ENCODE results near the gene AGTR1. TPM values are rescaled to one million over a fixed set of nuclear protein-coding genes. Genes with fewer than 3 reads are reported as not detected.
"Not testable (repeated sequence)": the region's sequence is repeated elsewhere in the genome, so short reads cannot be mapped to it uniquely, and the experiment has no call there.

The AGTR1 gene
- total RNA-seq, 6 experiments from 2014 or later = 0.10 to 0.14 (median 0.12) TPM; not detected in 3

GRCh38 chr3:148772835-148773234, 75.1 kb downstream of the AGTR1 start:
- no peaks in the 10 kb centered on the region for H3K9me3 Mint-ChIP-seq
- no peak for DNase-seq
- H3K27me3 Mint-ChIP-seq (ENCODE audit: insufficient read depth) = peaks cover 3% of the 10 kb centered on the region
- no peaks in the 10 kb centered on the region for H3K36me3 Mint-ChIP-seq (ENCODE audit: low read depth)
- no peak overlapping the region for H3K4me3 Mint-ChIP-seq
- H3K27ac Mint-ChIP-seq = no peak overlapping the region
- H3K4me1 Mint-ChIP-seq (ENCODE audit: low read depth) = no peaks in the 10 kb centered on the region
- TF ChIP-seq CTCF (IDR thresholded peaks at IDR 0.05) = no peak

GRCh38 chr3:148773805-148774204, 76.1 kb downstream of the AGTR1 start:
- H3K27me3 Mint-ChIP-seq (ENCODE audit: insufficient read depth) = peaks cover 3% of the 10 kb centered on the region; the same call in 1 of the 2 replicates
- no peak overlapping the region for H3K27ac Mint-ChIP-seq
- H3K9me3 Mint-ChIP-seq = no peaks in the 10 kb centered on the region
- H3K4me3 Mint-ChIP-seq = no peak overlapping the region
- H3K4me1 Mint-ChIP-seq (ENCODE audit: low read depth) = no peaks in the 10 kb centered on the region
- DNase-seq = no peak
- TF ChIP-seq CTCF (IDR thresholded peaks at IDR 0.05) = no peak
- no peaks in the 10 kb centered on the region for H3K36me3 Mint-ChIP-seq (ENCODE audit: low read depth)

- Mint-ChIP-seq H3K4me3 (no peak overlapping the region), H3K27me3 (ENCODE audit: insufficient read depth) (peaks cover 3% of the 10 kb centered on the region; the same call in 1 of the 2 replicates), H3K36me3 (ENCODE audit: low read depth) (no peaks in the 10 kb centered on the region), H3K27ac (no peak overlapping the region), H3K4me1 (ENCODE audit: low read depth) (no peaks in the 10 kb centered on the region), H3K9me3 (no peaks in the 10 kb centered on the region)
- DNase-seq = no peak
- no peak for TF ChIP-seq CTCF (IDR thresholded peaks at IDR 0.05)
Observed at GRCh38 chr3:148778926-148779325, 81.2 kb downstream of the AGTR1 start.

- not testable (repeated sequence) for H3K4me1 Mint-ChIP-seq (ENCODE audit: low read depth); H3K27me3 Mint-ChIP-seq (ENCODE audit: insufficient read depth); H3K36me3 Mint-ChIP-seq (ENCODE audit: low read depth); H3K27ac Mint-ChIP-seq; DNase-seq; H3K4me3 Mint-ChIP-seq; H3K9me3 Mint-ChIP-seq
Observed at GRCh38 chr3:148785026-148785425, 87.3 kb downstream of the AGTR1 start.

- not testable (repeated sequence) for H3K27me3 Mint-ChIP-seq (ENCODE audit: insufficient read depth); H3K36me3 Mint-ChIP-seq (ENCODE audit: low read depth); H3K9me3 Mint-ChIP-seq
Observed at GRCh38 chr3:148786159-148786558, 88.5 kb downstream of the AGTR1 start.

GRCh38 chr3:148789146-148789545, 91.4 kb downstream of the AGTR1 start:
- peaks cover 15% of the 10 kb centered on the region for H3K27me3 Mint-ChIP-seq (ENCODE audit: insufficient read depth)
- H3K4me1 Mint-ChIP-seq (ENCODE audit: low read depth) = no peaks in the 10 kb centered on the region
- H3K36me3 Mint-ChIP-seq (ENCODE audit: low read depth) = no peaks in the 10 kb centered on the region
- H3K9me3 Mint-ChIP-seq = no peaks in the 10 kb centered on the region
- peak; percentile 1 for DNase-seq
- no peak overlapping the region for H3K27ac Mint-ChIP-seq
- no peak overlapping the region for H3K4me3 Mint-ChIP-seq
- TF ChIP-seq CTCF (IDR thresholded peaks at IDR 0.05) = no peak

More at GRCh38 chr3:148786159-148786558, 88.5 kb downstream of the AGTR1 start:
- DNase-seq; H3K4me1 Mint-ChIP-seq (ENCODE audit: low read depth); H3K4me3 Mint-ChIP-seq; H3K27ac Mint-ChIP-seq: not testable (repeated sequence)

- TF ChIP-seq CTCF (IDR thresholded peaks at IDR 0.05) = no peak
- H3K4me3 Mint-ChIP-seq = no peak overlapping the region
Observed at GRCh38 chr3:148789906-148790305, 92.2 kb downstream of the AGTR1 start.

More at GRCh38 chr3:148789906-148790305, 92.2 kb downstream of the AGTR1 start:
- Mint-ChIP-seq H3K36me3 (ENCODE audit: low read depth) (no peaks in the 10 kb centered on the region), H3K27me3 (ENCODE audit: insufficient read depth) (peaks cover 15% of the 10 kb centered on the region), H3K27ac (no peak overlapping the region), H3K4me1 (ENCODE audit: low read depth) (no peaks in the 10 kb centered on the region), H3K9me3 (no peaks in the 10 kb centered on the region)
- DNase-seq = no peak
